ENCODE data around the gene ARHGEF1.

GRCh38 chr19:41892173-41892902 is 9.4 kb downstream of the ARHGEF1 start:
- no peak for TF ChIP-seq EZH2phosphoT487 (IDR thresholded peaks at IDR 0.05)
- TF ChIP-seq CTCF (IDR thresholded peaks at IDR 0.05): no peak

Data from neural progenitor cell (in vitro differentiated cells).